GM10248 (cell line): ENCODE results near the gene VSIG1.

Source experiments
- CTCF ChIA-PET: fragments of 300-600 bp; sonication (Branson Sonifier 250); formaldehyde crosslinking; extraction: SDS; loops from one replicate; lab custom pipeline; 2021; ENCODE audit warnings: antibody characterized with exemption; lab: Yijun Ruan, JAX
- POLR2A ChIA-PET: fragments of 350-650 bp; sonication (Branson Sonifier 250); formaldehyde crosslinking; extraction: SDS; loops from one replicate; lab custom pipeline; 2020; ENCODE audit warnings: antibody characterized with exemption; lab: Yijun Ruan, JAX
- DNase-seq: peaks from one replicate; pipeline ENCODE4 v3.0.0; 2012; ENCODE audit errors: extremely low spot score
- TF ChIP-seq, protein P1 (sequence below): IDR thresholded peaks from 2 replicates; pipeline ENCODE4 v1.5.1; 2012; ENCODE audit warnings: mild to moderate bottlenecking, low read depth; ENCODE audit errors: extremely low read depth, missing control alignments, control extremely low read depth

Gene VSIG1

DNA sequence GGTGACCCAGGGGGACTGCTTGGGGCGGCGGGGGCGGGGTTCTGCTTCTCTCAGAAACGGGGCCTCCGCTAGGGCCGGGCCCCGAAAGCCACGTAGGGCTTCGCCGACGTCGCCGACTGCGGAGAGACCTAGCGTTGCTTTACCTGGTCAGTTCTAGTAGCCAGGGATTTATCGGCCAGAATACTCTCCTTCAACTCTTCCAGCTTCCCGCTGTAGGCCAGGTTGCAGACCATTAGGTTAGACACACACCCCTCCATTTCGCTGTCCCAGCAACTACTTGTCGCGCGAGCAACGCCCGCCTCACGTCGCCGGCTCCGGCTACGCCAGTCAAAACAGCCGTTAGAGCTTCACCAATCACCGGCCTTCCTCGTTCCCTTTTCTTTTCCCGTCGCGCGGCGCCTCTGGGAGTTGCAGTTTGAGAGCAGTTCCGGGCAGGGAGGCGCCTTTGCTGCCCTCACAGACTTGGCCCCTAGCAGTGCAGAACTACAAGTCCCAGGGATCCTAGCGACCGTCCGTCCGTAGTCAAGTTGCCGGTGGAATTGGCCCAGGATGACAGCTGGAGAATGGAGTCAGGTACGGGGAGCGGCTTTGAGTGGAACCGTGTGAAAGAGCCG, 46.5 kb downstream of the VSIG1 start, which contains the start of the genes ATG4A and PSMD10:
Gene ATG4A (plus strand): TSS at position 515 of the 614 bp plus-strand sequence. CDS start 49 bp downstream, at position 564.
Gene PSMD10 (minus strand): TSS at position 279 of the 614 bp plus-strand sequence. CDS start 22 bp downstream, at position 257.
- CTCF ChIA-PET, result interaction anchor here (0.7 to 1.7 kb wide), 5 partner anchors 9 to 71 kb away, joined by 3 to 4 read pairs (median 3); no protein-coding TSS in a partner anchor
- POLR2A ChIA-PET, result interaction anchor here (1.0 to 1.2 kb wide), 2 partner anchors 375 to 462 kb away, joined by 3 read pairs; no protein-coding TSS in a partner anchor
- TF ChIP-seq, protein P1, sequence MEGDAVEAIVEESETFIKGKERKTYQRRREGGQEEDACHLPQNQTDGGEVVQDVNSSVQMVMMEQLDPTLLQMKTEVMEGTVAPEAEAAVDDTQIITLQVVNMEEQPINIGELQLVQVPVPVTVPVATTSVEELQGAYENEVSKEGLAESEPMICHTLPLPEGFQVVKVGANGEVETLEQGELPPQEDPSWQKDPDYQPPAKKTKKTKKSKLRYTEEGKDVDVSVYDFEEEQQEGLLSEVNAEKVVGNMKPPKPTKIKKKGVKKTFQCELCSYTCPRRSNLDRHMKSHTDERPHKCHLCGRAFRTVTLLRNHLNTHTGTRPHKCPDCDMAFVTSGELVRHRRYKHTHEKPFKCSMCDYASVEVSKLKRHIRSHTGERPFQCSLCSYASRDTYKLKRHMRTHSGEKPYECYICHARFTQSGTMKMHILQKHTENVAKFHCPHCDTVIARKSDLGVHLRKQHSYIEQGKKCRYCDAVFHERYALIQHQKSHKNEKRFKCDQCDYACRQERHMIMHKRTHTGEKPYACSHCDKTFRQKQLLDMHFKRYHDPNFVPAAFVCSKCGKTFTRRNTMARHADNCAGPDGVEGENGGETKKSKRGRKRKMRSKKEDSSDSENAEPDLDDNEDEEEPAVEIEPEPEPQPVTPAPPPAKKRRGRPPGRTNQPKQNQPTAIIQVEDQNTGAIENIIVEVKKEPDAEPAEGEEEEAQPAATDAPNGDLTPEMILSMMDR, result no peak
- peak; percentile 80 for DNase-seq

DNA sequence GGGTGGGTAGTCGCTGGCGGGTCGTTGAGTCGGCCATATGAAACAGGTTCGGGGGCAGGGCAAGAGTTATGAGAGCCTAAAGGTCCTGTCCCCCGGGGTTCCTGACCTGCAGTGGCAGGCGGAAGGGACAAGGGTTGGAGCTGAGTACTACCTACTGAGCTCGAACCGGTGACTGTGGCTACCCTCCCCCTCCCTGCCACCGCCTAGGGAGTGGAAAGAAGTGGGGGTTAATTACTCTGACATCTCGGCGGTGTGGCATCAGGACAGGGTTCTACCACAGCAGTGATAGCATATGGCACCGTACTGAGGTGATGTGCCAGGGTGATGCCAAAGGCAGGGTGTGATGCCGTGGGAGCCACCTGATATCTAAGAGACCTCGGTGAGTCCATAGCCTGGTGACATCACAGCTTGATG, 47.0 kb downstream of the VSIG1 start:
- CTCF ChIA-PET, result interaction anchor here (0.7 to 1.7 kb wide), 4 partner anchors 9 to 21 kb away, joined by 3 to 4 read pairs (median 3); no protein-coding TSS in a partner anchor
- TF ChIP-seq, protein P1, result no peak
- POLR2A ChIA-PET, result interaction anchor here (1.0 to 1.2 kb wide), 2 partner anchors 376 to 463 kb away, joined by 3 read pairs; no protein-coding TSS in a partner anchor
- peak; percentile 14 for DNase-seq

DNA sequence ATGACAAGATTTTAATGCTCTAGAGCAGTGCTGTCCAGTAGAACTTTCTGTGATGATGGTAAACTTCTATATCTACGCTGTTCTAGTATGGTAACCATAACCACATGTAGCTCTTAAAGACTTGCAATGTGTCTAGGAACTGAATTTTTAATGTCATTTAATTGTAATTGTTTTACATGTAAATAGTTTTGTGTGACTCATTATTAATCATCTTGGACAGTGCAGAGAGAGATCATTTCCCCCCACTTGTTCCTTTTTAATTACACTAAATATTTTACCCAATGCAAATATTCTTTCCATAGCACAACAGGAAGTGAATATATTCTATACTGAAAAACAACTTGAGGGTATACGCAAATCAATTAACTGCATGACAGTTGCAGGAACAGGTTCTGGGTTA, 52.5 kb downstream of the VSIG1 start:
- TF ChIP-seq, protein P1, result no peak
- no peak for DNase-seq
- POLR2A ChIA-PET, result interaction anchor here (0.7 kb wide), 1 partner anchor 529 kb away, joined by 3 read pairs; no protein-coding TSS in a partner anchor
- CTCF ChIA-PET, result interaction anchor here (0.9 kb wide), 1 partner anchor 41 kb away, joined by 3 read pairs; no protein-coding TSS in a partner anchor

DNA sequence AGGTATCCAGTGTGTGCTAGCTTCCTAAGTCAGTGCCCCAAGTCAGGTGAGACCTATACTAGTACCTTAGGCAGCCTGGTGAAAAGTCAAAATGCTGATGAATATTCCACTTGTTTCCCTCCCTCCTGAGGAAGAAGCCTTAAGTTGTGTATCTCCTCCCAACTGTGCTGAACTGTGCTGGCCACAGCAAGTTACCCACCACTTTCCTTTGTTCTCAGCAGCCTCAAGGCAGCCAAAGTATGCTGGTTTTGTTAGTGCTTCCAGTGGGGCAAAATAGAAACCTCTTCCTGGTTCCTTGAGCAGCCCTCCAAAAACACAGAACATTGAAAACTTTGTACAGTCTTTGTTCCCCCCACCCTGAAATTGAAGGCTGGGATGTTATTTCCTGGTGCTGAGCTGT, 60.6 kb downstream of the VSIG1 start:
- TF ChIP-seq, protein P1, result no peak
- no peak for DNase-seq
- ChIA-PET CTCF (no interaction called here), POLR2A (no interaction called here)

DNA sequence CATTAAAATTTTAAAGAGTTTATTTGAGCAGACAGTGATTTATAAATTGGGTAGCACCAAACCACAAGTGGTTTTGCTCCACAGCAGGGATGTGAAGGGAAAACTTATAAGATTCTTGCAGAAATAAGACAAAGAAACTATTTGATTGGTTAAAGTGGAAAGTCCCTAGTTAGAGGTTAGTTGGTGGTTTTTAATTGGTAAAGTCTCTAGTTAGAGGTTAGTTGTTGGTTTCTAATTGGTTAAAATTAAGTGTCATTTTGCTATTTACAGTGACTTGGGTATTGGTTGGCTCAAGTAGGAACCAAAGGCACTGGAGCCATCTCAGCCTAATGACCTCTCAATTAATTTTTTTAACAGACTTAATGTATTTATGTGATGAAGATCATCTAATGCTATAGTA, 69.7 kb downstream of the VSIG1 start:
- CTCF ChIA-PET, result no interaction called here

DNA sequence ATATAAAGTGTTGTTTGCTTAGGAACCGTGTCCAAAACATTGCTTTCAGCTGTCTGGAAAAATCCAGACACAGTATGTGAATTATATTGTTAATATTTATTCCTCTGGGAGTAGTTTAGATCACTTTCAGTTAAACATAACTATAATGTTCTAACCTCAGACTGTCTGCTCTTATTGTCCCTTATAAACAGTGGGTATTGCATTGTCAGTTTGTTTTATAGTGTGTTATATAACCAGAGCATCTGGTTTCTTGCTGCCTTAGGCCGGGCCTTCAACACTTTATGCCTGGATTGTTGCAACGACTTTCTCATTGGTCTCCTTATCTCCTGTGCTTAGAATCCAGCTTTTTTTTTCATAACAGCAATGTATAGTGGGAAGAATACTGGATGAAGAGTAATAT, 73.1 kb downstream of the VSIG1 start:
- POLR2A ChIA-PET, result no interaction called here
- TF ChIP-seq, protein P1, result no peak
- CTCF ChIA-PET, result no interaction called here
- DNase-seq, result no peak

More for the DNA sequence above, 69.7 kb downstream of the VSIG1 start:
- no peak for DNase-seq
- TF ChIP-seq, protein P1, result no peak
- POLR2A ChIA-PET, result no interaction called here
